ENCODE data around the gene NENF. TPM values are rescaled to one million over a fixed set of nuclear protein-coding genes. Genes with fewer than 3 reads are reported as not detected.
"Not testable (repeated sequence)": the region's sequence is repeated elsewhere in the genome, so short reads cannot be mapped to it uniquely, and the experiment has no call there.

The NENF gene
- total RNA-seq, 2 donors from 2014 or later: 85.4 to 89.7 TPM

GRCh38 chr1:212470059-212470458, 37.3 kb downstream of the NENF start:
- intact Hi-C loops (cut with DNase I): no loop called here
- 65 to 76% methylated on average over 15 of the region's 15 CpGs for WGBS, 2 donors
- peak; percentile 63 for ATAC-seq
- DNase-seq: peak; percentile 29 to 60 (median 44)
- Histone ChIP-seq H3K4me3 (no peak overlapping the region), H3K27me3 (no peaks in the 10 kb centered on the region), H3K27ac (no peak overlapping the region), H3K9me3 (no peaks in the 10 kb centered on the region), H3K4me1 (peaks cover 3% of the 10 kb centered on the region), H3K36me3 (replicated peaks in 1 of 2; ENCODE audit: insufficient read depth in 1 of 2, low read depth in 2 of 2) (no peaks in the 10 kb centered on the region)
- no peak for TF ChIP-seq POLR2A (IDR thresholded peaks at IDR 0.05)
- TF ChIP-seq, protein P1, sequence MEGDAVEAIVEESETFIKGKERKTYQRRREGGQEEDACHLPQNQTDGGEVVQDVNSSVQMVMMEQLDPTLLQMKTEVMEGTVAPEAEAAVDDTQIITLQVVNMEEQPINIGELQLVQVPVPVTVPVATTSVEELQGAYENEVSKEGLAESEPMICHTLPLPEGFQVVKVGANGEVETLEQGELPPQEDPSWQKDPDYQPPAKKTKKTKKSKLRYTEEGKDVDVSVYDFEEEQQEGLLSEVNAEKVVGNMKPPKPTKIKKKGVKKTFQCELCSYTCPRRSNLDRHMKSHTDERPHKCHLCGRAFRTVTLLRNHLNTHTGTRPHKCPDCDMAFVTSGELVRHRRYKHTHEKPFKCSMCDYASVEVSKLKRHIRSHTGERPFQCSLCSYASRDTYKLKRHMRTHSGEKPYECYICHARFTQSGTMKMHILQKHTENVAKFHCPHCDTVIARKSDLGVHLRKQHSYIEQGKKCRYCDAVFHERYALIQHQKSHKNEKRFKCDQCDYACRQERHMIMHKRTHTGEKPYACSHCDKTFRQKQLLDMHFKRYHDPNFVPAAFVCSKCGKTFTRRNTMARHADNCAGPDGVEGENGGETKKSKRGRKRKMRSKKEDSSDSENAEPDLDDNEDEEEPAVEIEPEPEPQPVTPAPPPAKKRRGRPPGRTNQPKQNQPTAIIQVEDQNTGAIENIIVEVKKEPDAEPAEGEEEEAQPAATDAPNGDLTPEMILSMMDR (IDR thresholded peaks at IDR 0.05): no peak

DNA sequence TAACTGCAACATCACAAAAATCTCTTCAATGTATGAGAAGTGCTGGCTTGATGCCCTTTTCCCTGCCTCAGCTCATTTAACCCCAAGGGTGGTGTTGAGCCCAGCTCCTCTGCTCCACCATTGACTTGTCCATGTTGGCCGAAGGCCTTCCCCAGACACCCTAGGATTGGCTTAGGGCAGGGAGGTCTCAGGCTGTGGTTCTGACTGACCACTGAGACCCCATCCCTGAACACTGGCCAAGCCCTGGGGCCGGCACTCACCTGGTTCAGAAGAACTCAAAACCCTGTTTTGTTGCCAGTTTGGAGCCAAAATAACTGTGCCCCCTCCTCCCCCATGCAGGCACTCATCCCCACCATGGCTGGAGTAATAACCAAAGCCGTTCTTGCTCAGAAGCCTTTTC, 38.6 kb downstream of the NENF start:
- intact Hi-C loops (cut with DNase I): no loop called here
- H3K4me1 ChIP-seq: peaks cover 3% of the 10 kb centered on the region
- no peaks in the 10 kb centered on the region for H3K27me3 ChIP-seq
- WGBS, 2 donors: 88 to 89% methylated on average over 3 of the region's 3 CpGs
- H3K9me3 ChIP-seq: no peaks in the 10 kb centered on the region
- no peak overlapping the region for H3K27ac ChIP-seq
- H3K36me3 ChIP-seq (replicated peaks in 1 of 2; ENCODE audit: insufficient read depth in 1 of 2, low read depth in 2 of 2): no peaks in the 10 kb centered on the region
- DNase-seq (no peak), ATAC-seq (no peak)
- TF ChIP-seq, protein P1 (IDR thresholded peaks at IDR 0.05): no peak
- TF ChIP-seq POLR2A (IDR thresholded peaks at IDR 0.05): no peak
- no peak overlapping the region for H3K4me3 ChIP-seq

- intact Hi-C loops (cut with DNase I): no loop called here
- no peak overlapping the region for H3K4me3 ChIP-seq
- H3K27ac ChIP-seq: no peak overlapping the region
- no peaks in the 10 kb centered on the region for H3K27me3 ChIP-seq
- DNase-seq (no peak), ATAC-seq (no peak)
- TF ChIP-seq POLR2A (IDR thresholded peaks at IDR 0.05): no peak
- TF ChIP-seq, protein P1 (IDR thresholded peaks at IDR 0.05): no peak
- WGBS, 2 donors: 88 to 89% methylated on average over 17 of the region's 17 CpGs
- H3K36me3 ChIP-seq (replicated peaks in 1 of 2; ENCODE audit: insufficient read depth in 1 of 2, low read depth in 2 of 2): no peaks in the 10 kb centered on the region
- no peaks in the 10 kb centered on the region for H3K9me3 ChIP-seq
- peaks cover 4% of the 10 kb centered on the region for H3K4me1 ChIP-seq
These were observed 39.4 kb downstream of the NENF start for GRCh38 chr1:212471891-212472675.

GRCh38 chr1:212473729-212474128, 41.0 kb downstream of the NENF start:
- Histone ChIP-seq H3K4me3 (no peak overlapping the region), H3K27me3 (no peaks in the 10 kb centered on the region), H3K9me3 (no peaks in the 10 kb centered on the region), H3K27ac (no peak overlapping the region), H3K4me1 (peaks cover 5% of the 10 kb centered on the region), H3K36me3 (replicated peaks in 1 of 2; ENCODE audit: insufficient read depth in 1 of 2, low read depth in 2 of 2) (no peaks in the 10 kb centered on the region)
- DNase-seq (no peak), ATAC-seq (no peak)
- WGBS, 2 donors: 87 to 90% methylated on average over 9 of the region's 9 CpGs
- TF ChIP-seq, protein P1 (IDR thresholded peaks at IDR 0.05): no peak
- TF ChIP-seq POLR2A (IDR thresholded peaks at IDR 0.05): no peak
- intact Hi-C loops (cut with DNase I): no loop called here

GRCh38 chr1:212475151-212475550, 42.4 kb downstream of the NENF start:
- intact Hi-C loops (cut with DNase I): no loop called here
- peaks cover 5% of the 10 kb centered on the region for H3K4me1 ChIP-seq
- H3K4me3 ChIP-seq: no peak overlapping the region
- no peaks in the 10 kb centered on the region for H3K9me3 ChIP-seq
- no peaks in the 10 kb centered on the region for H3K27me3 ChIP-seq
- TF ChIP-seq, protein P1 (IDR thresholded peaks at IDR 0.05): no peak
- TF ChIP-seq POLR2A (IDR thresholded peaks at IDR 0.05): no peak
- no peak for ATAC-seq
- H3K36me3 ChIP-seq (replicated peaks in 1 of 2; ENCODE audit: insufficient read depth in 1 of 2, low read depth in 2 of 2): no peaks in the 10 kb centered on the region
- 67 to 69% methylated on average over 4 of the region's 4 CpGs for WGBS, 2 donors
- DNase-seq: no peak
- H3K27ac ChIP-seq: no peak overlapping the region

- H3K27ac ChIP-seq; H3K4me1 ChIP-seq; H3K36me3 ChIP-seq (replicated peaks in 1 of 2; ENCODE audit: insufficient read depth in 1 of 2, low read depth in 2 of 2); intact Hi-C loops (cut with DNase I); ATAC-seq; H3K27me3 ChIP-seq; H3K4me3 ChIP-seq; H3K9me3 ChIP-seq; DNase-seq: not testable (repeated sequence)
- WGBS, 2 donors: 78 to 81% methylated on average over 3 of the region's 3 CpGs
These were observed 43.1 kb downstream of the NENF start for GRCh38 chr1:212475831-212476230.
